GM18526 (cell line): Measurements from ENCODE around the gene MGRN1.

Experiments used
- POLR2A ChIP-seq: IDR thresholded peaks from 3 replicates; pipeline ENCODE4 v1.6.1; 2011; ENCODE audit not compliant: insufficient read length; ENCODE audit errors: extremely low read depth

The MGRN1 gene

DNA sequence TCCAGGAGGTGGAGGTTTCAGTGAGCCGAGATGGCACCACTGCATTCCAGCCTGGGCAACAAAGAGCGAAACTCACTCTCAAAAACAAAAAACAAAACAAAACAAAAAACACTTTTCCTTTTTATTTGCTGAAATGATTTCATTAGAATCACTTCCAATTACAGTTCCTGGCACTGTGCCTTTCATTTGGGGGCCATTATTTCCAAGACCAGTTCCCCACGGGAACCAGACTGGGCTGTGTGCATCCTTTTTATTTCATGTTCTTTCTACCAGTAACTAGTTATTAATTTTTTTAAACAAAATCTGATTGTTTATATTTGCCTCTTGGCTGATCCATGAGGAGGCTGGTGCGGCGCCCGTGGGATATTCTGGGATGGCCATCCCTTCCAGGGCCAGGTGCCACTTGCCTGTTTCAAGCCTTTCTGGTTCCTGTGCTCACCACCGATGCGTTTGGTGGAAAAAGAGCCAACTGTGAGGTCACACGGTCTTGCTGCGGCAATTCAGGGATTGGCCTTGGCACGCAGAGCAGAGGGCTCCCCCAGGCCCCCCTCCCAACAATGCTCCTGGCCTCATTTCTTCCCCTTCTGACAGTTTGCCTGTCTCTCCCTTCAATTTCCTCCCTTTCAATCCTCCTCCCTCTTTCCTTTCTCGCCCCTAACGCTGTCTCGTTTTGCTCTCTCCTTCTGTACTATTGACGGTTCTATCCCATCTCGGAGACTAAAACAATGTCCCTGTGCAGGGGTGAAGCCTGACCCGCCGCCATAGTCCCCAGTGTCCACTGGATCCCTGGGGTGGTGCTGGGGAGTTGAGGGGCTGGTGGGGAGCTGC, 23.4 kb upstream of the MGRN1 start:
- no peak for TF ChIP-seq POLR2A

DNA sequence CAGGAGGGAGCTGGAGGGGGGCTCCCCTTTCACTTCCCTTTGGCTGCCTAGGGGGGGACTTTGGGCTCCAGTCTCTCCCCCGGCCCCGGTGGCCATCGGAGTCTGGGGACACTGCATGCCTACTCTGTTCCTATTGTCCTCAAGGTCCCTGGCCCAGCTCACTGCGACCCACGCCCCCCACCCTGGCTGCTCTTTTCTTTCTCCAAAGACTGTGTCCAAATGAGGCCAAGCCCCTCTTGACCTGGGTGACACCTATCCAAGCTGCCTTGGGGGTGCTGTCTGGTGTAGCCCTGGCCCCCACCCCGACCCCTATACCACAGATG, 22.8 kb upstream of the MGRN1 start:
- TF ChIP-seq POLR2A = no peak

DNA sequence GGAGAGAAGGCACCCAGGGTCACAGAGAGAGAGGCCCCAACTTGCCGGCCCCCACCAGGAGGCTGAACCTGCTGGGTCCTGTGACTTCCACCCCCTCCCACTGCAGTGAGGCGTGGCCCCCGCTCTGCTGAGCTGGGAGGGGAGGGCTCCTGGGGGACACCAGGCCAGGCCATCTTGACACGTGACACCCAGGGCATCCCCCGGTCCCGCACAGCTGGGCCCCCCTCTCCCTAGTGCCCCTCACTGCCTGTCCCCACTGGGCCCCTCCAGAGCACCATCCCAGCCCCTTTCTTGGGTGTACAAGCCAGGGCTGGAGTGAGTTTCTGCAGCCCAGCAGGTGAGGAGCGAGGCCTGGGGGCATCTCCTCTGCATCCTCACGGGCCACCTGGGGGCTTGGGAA, 22.3 kb upstream of the MGRN1 start:
- no peak for TF ChIP-seq POLR2A

DNA sequence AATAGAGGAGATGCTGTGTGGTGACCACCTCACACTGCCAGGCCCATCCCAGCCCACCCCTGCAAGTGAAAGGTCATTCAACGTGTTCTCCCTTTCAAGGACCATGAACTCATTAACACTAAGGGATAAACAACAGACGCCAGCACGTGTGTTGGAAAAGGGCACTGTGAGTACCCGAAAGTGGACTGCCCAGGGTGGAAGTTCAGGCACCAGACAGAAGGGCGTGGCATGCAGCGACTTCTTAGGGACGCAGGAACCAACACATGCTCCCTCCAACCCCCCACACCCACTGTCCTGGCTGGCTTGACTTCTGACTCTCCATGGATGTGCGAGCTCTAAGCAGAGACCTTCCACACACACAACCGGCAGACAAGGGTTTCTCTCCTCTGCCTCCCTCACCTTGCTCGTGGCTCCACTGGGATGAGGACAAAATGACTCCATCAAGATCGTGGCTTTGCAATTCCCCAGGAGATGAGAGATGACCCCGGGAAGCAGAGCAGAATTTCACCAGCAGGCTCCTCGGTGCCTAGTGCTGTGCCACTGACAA, 20.9 kb upstream of the MGRN1 start:
- no peak for TF ChIP-seq POLR2A

DNA sequence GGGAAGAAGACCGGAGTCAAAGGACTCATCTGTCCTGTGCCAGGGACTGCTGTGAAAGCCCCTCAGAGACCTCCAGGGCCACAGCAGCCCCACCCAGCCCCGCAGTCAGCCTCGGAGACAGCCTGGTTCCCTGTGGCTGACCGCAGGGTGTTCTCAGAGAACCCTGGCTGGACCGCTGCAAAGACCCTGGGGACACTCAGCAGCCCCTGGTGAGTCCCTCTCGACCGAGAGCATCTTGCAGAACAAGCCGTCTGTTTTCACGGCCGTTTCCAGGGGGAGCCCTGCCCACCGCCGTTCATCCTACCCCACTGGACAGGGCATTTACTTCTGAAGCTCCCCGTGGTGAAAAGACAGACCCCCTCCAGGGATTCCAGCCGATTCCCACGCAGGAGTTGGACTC, 20.2 kb upstream of the MGRN1 start:
- no peak for TF ChIP-seq POLR2A

DNA sequence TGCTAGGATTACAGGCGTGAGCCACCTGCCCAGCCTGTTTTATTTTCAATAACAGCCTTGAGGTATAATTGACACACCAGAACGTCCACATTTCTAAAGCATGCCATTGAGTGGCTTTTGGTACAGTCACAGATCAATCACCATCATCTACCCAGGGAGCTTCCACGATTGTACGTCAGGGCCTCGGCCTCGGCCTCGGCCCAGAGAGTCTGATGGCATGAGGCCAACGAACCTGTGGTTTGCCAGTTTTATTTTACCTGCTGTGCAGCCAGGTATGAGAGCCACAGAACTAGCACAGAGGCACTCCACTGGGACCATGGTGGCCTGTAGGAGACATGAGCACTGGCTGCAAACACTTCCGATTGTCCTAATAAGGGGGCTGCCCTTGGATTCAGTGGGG, 18.3 kb upstream of the MGRN1 start:
- no peak for TF ChIP-seq POLR2A

DNA sequence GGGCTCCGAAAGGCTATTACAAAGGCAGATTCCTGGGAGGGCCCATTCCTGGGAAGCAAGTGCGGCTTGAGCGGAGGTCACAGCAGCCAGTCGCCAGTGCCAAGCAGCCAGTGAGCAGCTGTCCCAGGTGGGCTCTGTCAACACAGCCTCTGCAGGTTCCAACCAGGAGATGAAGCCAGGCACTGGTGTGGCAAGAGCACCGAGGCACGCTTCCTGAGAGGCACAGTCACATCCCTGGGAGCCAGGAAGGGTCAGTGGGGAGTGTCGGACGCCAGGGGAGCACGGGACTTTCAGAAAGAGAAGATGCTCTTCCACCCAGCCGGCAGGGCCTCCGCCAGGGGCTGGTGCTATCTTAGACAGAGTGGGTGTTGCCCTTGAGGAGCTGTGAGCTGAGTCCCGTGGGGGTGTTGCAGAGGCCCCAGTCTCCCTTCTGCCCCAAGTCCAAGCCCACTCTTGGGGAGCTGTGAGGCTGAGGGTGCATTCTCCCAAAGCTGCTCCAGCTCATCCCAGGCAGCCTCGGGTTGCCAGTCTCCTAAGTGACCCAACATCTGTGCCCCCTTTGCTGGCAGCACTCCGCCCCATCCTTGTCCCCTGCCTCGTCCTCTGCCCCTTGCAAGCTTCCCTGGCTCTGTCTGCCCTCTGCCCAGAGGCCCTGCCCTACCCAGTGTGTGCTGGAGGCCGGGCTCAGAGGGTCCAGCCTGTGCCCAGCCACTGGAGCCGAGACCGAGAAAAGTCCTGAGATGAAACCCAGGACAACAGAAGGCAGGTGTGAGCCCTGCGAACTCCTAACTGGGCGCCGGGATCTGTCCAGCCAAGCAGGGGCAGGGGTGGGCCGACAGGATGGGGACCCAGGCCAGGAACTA, 16.6 kb upstream of the MGRN1 start:
- no peak for TF ChIP-seq POLR2A

DNA sequence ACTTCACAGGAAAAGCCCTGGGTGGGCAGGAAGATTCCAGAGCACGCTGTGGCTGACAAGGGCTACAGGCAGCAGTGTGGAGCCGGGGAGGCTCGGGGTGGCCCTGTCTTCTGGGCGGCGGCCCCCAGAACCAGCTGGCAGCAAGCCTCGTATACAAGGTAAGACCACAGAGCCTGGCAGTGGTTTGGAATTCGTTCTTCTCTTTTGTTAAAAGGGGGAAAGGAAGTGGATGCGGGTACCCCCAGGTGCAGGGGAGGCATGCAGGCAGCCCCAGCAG, 16.0 kb upstream of the MGRN1 start:
- no peak for TF ChIP-seq POLR2A

DNA sequence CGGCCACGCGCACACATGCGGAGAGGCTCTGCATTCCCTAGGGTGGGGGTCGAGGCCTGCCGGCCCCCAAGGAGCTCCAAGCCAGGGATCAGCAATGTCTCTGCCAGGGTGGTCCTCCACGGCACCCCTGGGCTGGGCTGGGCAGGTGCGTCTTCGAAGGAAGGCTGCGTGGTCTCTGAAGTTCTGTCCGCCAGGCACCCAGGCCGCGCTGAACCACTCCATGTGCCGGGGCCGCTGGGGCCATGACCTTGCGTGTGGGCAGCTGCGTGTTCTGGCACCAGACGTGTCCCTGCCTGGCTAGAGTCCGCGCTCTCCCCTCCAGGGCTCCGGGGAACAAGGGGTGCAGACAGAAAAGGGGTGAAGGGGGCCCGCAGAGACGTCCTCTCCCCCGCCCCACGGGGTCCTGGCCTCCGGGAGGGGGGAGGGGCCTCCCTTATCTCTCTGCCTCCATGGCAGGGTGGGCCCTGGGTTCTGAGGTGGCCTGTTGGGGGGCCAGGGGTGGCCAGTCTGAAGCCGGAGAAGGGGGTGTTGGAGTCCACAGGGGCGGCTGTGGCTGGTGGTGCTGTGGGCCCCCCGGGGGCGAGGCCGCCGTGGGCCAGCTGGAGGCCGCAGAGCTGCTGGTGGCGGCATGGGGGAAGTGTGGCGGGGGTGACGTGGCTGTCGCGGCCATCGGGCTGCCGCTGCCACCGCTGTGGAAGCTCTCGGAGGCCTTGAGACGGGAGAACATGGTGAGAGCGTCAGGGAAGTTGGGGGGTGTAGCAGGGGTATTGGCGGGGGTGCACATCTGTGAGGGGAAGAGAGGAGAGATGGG, 15.2 kb upstream of the MGRN1 start:
- no peak for TF ChIP-seq POLR2A

DNA sequence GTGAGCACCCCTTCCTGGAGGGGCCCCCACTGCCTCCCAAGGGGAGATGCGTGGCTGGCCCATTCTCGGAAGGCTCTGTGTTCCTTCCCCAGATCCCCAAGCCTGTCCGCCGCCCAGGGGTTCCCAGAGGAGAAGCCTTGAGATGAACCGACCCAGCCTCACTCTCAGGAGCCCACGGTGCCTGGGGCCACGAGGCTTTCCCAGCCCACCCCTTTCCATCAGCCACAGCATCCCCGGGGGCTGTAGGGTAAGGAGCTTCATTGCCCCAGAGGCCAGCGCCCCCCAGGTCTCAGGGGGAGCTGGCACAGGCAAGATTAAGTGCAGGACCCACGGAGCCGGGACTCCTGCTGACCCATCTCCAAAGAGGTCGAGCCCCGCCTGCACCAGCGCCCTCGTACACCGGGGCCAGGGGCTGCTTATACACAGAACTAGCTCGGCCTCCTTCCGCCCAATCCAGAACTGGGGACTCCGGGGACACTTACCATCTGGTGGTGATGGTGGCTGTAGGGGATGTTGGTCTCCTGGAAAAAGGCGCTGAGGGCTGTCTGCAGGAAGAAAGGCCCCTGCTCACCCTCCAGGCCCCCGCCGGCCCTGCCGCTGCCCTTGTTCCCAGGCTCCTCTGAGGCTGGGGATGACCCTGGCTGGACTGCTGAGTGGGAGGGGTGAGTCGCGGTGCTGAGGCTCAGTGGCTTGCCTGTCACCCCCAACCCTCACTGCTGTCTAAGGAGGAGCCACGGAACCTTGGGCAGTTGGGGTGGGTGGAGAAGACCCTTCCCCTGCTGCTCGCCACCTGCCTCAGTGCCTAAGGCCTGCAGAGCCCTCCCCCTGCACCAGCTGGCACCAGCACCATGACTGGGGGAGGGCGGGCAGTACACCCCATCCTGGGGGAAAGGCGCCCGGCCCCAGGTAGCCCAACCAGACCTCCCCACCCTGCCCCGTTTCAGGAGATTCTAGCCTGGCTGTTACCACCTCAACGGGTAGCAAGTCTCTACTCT, 14.3 kb upstream of the MGRN1 start:
- no peak for TF ChIP-seq POLR2A

DNA sequence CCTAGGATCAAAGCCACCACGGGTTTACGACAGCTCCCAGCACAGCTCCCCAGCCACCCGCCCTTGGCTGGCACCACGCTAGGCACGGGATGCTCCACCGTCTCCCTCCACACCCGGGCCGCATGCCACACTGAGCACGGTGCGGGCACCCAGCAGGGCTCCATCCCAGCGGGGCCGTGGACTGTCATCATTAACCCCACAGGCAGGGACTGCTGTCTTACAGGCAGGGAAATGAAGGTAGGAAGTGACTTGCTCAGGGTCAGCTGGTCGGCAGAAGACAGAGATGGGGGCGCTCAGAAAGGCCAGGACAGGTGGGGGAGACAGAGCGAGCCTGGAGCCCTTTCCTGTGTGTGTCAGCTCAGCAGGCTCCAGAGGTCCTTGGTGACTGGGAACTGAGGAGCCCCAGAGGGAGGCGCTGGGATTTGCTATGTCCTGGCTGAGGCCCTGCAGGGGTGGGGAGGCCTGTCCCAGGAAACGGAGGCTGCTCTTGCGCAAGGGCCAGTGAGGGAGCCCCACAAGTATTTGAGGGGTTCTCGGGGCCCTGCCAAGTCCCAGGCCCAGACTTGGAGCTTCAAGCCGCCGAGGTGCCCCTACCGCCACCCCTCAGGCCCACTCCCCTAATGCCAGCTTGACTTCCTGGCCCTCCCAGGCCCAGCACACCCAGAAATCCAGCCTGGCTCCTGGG, 13.1 kb upstream of the MGRN1 start:
- no peak for TF ChIP-seq POLR2A

DNA sequence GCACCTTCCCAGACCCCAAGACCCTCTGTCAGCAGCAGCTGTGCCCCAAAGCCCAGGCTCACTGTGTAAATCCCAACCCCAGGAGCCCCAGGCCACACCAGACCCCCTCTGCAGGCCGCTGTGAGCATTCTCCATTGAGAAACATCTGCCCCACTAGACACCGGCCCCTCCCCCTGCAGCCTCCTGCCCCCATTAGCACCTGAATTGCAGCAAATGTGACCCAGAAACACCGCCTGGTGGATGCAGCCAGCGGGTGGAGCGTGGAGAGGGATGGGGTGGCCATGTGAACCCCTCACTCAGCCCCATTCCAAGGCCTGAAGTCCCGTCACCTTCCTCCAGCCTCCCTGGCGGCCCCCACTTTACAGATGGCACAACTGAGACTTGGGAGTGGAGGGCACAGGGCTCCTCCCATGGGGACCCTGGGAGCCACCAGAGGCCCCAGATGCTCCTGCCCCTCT, 12.1 kb upstream of the MGRN1 start:
- no peak for TF ChIP-seq POLR2A

DNA sequence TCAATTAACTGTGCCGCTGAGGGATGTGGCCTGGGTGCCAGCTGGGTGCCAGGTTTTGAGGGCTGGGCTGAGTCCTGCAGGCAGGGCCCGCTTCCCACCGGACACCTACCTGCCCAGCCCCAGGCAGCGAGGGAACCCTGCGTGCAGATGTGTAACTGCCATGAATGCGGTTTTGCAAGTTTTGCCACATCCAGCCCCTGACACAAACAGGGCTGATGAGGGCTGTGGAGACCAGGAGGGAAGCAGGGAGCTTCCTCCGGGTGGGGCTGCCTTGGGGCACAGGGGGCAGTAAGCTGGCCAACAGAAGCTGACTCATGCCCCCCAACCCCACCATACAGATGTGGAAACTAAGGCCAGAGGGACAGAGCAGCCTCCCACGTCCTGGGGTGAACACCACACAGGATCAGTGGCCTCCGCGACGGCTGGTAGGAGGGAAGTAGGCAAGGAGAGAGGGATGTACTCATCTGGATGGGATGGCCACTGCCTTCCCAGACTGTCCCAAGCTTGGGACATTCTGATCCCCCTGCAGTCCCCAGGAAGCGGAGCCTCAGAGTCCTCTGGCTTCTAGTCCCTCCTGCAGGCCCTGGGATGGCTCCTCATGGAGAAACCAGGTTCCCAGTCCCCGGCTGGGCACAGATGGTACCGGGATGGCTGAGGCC, 11.5 kb upstream of the MGRN1 start:
- TF ChIP-seq POLR2A = no peak
